KMS-11 (cell line): ENCODE data around the gene RAB28.

ENCODE experiments used
- H2AFZ ChIP-seq: fragments of 200-600 bp; sonication (generic); 2 replicates; pipeline ENCODE4 v1.6.1; 2016; ENCODE audit warnings: antibody characterized with exemption, mixed run types, low read depth
- H3K27ac ChIP-seq: fragments of 200-600 bp; sonication (generic); 2 replicates; pipeline ENCODE4 v1.6.1; 2016; ENCODE audit warnings: mild to moderate bottlenecking, mixed run types
- H3K27me3 ChIP-seq: fragments of 200-600 bp; sonication (generic); 2 replicates; pipeline ENCODE4 v1.6.1; 2017; ENCODE audit warnings: mild to moderate bottlenecking, low read depth, mixed run types, moderate library complexity; ENCODE audit not compliant: insufficient read depth
- H3K36me3 ChIP-seq: fragments of 200-600 bp; sonication (generic); 2 replicates; pipeline ENCODE4 v1.6.1; 2017; ENCODE audit warnings: mild to moderate bottlenecking, mixed run types; ENCODE audit not compliant: insufficient read depth
- H3K4me1 ChIP-seq: fragments of 200-600 bp; sonication (generic); 2 replicates; pipeline ENCODE4 v1.6.1; 2016; ENCODE audit warnings: mild to moderate bottlenecking, low read depth, mixed run types; ENCODE audit not compliant: poor library complexity, severe bottlenecking
- H3K4me2 ChIP-seq: fragments of 200-600 bp; sonication (generic); 2 replicates; pipeline ENCODE4 v1.7.0; 2016; ENCODE audit warnings: mild to moderate bottlenecking, mixed run types
- H3K4me3 ChIP-seq: fragments of 200-600 bp; sonication (generic); IDR thresholded peaks from 2 replicates; pipeline ENCODE4 v1.6.1; 2017; ENCODE audit warnings: low read depth, low read length, mixed read lengths; ENCODE audit not compliant: insufficient read depth
- H3K79me2 ChIP-seq: fragments of 200-600 bp; sonication (generic); 2 replicates; pipeline ENCODE4 v1.6.1; 2016; ENCODE audit warnings: low read depth, mixed run types; ENCODE audit not compliant: insufficient read depth
- H3K9ac ChIP-seq: fragments of 200-600 bp; sonication (generic); 2 replicates; pipeline ENCODE4 v1.6.1; 2016; ENCODE audit warnings: mild to moderate bottlenecking, mixed run types
- H4K20me1 ChIP-seq: fragments of 200-600 bp; sonication (generic); 2 replicates; pipeline ENCODE4 v1.6.1; 2016; ENCODE audit warnings: mild to moderate bottlenecking, mixed run types; ENCODE audit not compliant: insufficient read depth
- TF ChIP-seq, protein P1 (sequence below): fragments of 200-600 bp; sonication (generic); conservative IDR thresholded peaks from 2 replicates; pipeline ENCODE4 v1.6.1; 2017; ENCODE audit warnings: low read depth, mild to moderate bottlenecking, antibody characterized with exemption, low read length, moderate library complexity, mixed read lengths

Gene RAB28

GRCh38 chr4:13461191-13461905, 22.8 kb downstream of the RAB28 start:
- Histone ChIP-seq H2AFZ (no peak overlapping the region), H3K4me3 (no peak overlapping the region), H3K27me3 (no peaks in the 10 kb centered on the region; the same call in 1 of the 2 replicates), H3K79me2 (peaks cover 52% of the 10 kb centered on the region), H3K27ac (no peak overlapping the region), H3K4me1 (peaks cover 7% of the 10 kb centered on the region), H4K20me1 (no peaks in the 10 kb centered on the region), H3K9ac (no peak overlapping the region), H3K36me3 (no peaks in the 10 kb centered on the region), H3K4me2 (no peak overlapping the region)
- TF ChIP-seq, protein P1, sequence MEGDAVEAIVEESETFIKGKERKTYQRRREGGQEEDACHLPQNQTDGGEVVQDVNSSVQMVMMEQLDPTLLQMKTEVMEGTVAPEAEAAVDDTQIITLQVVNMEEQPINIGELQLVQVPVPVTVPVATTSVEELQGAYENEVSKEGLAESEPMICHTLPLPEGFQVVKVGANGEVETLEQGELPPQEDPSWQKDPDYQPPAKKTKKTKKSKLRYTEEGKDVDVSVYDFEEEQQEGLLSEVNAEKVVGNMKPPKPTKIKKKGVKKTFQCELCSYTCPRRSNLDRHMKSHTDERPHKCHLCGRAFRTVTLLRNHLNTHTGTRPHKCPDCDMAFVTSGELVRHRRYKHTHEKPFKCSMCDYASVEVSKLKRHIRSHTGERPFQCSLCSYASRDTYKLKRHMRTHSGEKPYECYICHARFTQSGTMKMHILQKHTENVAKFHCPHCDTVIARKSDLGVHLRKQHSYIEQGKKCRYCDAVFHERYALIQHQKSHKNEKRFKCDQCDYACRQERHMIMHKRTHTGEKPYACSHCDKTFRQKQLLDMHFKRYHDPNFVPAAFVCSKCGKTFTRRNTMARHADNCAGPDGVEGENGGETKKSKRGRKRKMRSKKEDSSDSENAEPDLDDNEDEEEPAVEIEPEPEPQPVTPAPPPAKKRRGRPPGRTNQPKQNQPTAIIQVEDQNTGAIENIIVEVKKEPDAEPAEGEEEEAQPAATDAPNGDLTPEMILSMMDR, result no peak

GRCh38 chr4:13455411-13455810, 28.7 kb downstream of the RAB28 start:
- H3K79me2 ChIP-seq, result no peaks in the 10 kb centered on the region; the same call in 1 of the 2 replicates
- H2AFZ ChIP-seq, result no peak overlapping the region
- no peak overlapping the region for H3K4me2 ChIP-seq
- H3K27me3 ChIP-seq, result no peaks in the 10 kb centered on the region
- no peaks in the 10 kb centered on the region for H3K36me3 ChIP-seq
- H3K27ac ChIP-seq, result no peak overlapping the region
- no peak overlapping the region for H3K9ac ChIP-seq
- H3K4me3 ChIP-seq, result no peak overlapping the region
- TF ChIP-seq, protein P1, result no peak
- no peaks in the 10 kb centered on the region for H4K20me1 ChIP-seq
- H3K4me1 ChIP-seq, result peaks cover 27% of the 10 kb centered on the region

GRCh38 chr4:13454786-13455185, 29.4 kb downstream of the RAB28 start:
- Histone ChIP-seq H3K27me3 (no peaks in the 10 kb centered on the region), H3K79me2 (no peaks in the 10 kb centered on the region; the same call in 1 of the 2 replicates), H3K4me2 (no peak overlapping the region), H3K27ac (no peak overlapping the region), H3K4me1 (peaks cover 27% of the 10 kb centered on the region), H4K20me1 (no peaks in the 10 kb centered on the region), H3K4me3 (no peak overlapping the region), H2AFZ (no peak overlapping the region), H3K36me3 (no peaks in the 10 kb centered on the region), H3K9ac (no peak overlapping the region)
- TF ChIP-seq, protein P1, result no peak

GRCh38 chr4:13452927-13453579, 31.1 kb downstream of the RAB28 start:
- TF ChIP-seq, protein P1, result no peak

More at GRCh38 chr4:13452927-13453579, 31.1 kb downstream of the RAB28 start:
- Histone ChIP-seq H3K27ac (no peak overlapping the region), H3K4me2 (peak overlapping the region; percentile 23; the same call in 1 of the 2 replicates), H3K36me3 (no peaks in the 10 kb centered on the region), H4K20me1 (no peaks in the 10 kb centered on the region), H3K4me1 (peaks cover 31% of the 10 kb centered on the region), H3K9ac (no peak overlapping the region), H3K4me3 (no peak overlapping the region), H2AFZ (no peak overlapping the region), H3K79me2 (no peaks in the 10 kb centered on the region; the same call in 1 of the 2 replicates), H3K27me3 (no peaks in the 10 kb centered on the region)
